Vagina (tissue), 2 donors: ENCODE measurements around the gene NELFB.

Experiments
- CTCF ChIP-seq, 3 experiments: fragments of 450-650 bp in 2 of 3; fragments of 200-600 bp in 1 of 3; sonication (generic) in 1 of 3; IDR thresholded peaks; one replicate each; pipeline ENCODE4 v1.5.1; 2017 to 2019; ENCODE audit warnings: antibody characterized with exemption in 3 of 3, mild to moderate bottlenecking in 2 of 3, moderate library complexity in 2 of 3
- POLR2A ChIP-seq, 2 donors: fragments of 450-650 bp; IDR thresholded peaks; one replicate each; pipeline ENCODE4 v1.6.1; 2017; ENCODE audit warnings: antibody characterized with exemption in 2 of 2, mild to moderate bottlenecking in 2 of 2, moderate library complexity in 2 of 2
- POLR2AphosphoS5 ChIP-seq, 2 donors: sonication (generic); formaldehyde crosslinking; IDR thresholded peaks; one replicate each; pipeline ENCODE4 v1.9.0; 2017; ENCODE audit warnings: antibody characterized with exemption in 2 of 2, mild to moderate bottlenecking in 2 of 2, low read depth in 1 of 2; ENCODE audit not compliant: insufficient read depth in 1 of 2

- no peak for TF ChIP-seq POLR2A (IDR thresholded peaks at IDR 0.05)
- TF ChIP-seq CTCF (IDR thresholded peaks at IDR 0.05), result no peak
- no peak for TF ChIP-seq POLR2AphosphoS5 (IDR thresholded peaks at IDR 0.05; ENCODE audit: insufficient read depth in 1 of 2, low read depth in 1 of 2)
These were observed 20.2 kb upstream of the NELFB start for GRCh38 chr9:137234758-137235423.
